GM12864 (cell line): Measurements from ENCODE around the gene BAIAP2L2.

Experiments used
- DNase-seq: peaks from one replicate; pipeline ENCODE4 v3.0.0-alpha.2; 2011; ENCODE audit warnings: low read depth
- H3K4me3 ChIP-seq: 2 replicates; pipeline ENCODE4 v1.5.1; 2011; ENCODE audit warnings: mild to moderate bottlenecking, low read depth, low read length, control low read depth
- CTCF ChIP-seq: IDR thresholded peaks from 2 replicates; pipeline ENCODE4 v1.5.1; 2011; ENCODE audit warnings: low read depth, mild to moderate bottlenecking, moderate library complexity, low read length, control low read depth, inconsistent platforms; ENCODE audit errors: missing control alignments

Gene BAIAP2L2

GRCh38 chr22:38085056-38085455 is 25.4 kb downstream of the BAIAP2L2 start:
- no peak for TF ChIP-seq CTCF
- no peak for DNase-seq
- H3K4me3 ChIP-seq = no peak overlapping the region

- TF ChIP-seq CTCF = no peak
- DNase-seq = no peak
- no peak within 1 kb of the TSS for H3K4me3 ChIP-seq
These were observed 26.4 kb downstream of the BAIAP2L2 start, which contains the start of gene SLC16A8 for GRCh38 chr22:38083931-38084631. SLC16A8 (minus strand) TSS chr22:38084184; CDS start chr22:38082873, 1,311 bp downstream.

GRCh38 chr22:38082986-38083710 is 27.3 kb downstream of the BAIAP2L2 start:
- no peak overlapping the region for H3K4me3 ChIP-seq
- TF ChIP-seq CTCF = no peak
- no peak for DNase-seq

GRCh38 chr22:38081941-38082828 is 28.3 kb downstream of the BAIAP2L2 start:
- TF ChIP-seq CTCF = no peak
- no peak for DNase-seq
- H3K4me3 ChIP-seq = no peak overlapping the region

- no peak overlapping the region for H3K4me3 ChIP-seq
- TF ChIP-seq CTCF = no peak
These were observed 28.9 kb downstream of the BAIAP2L2 start for GRCh38 chr22:38081636-38081940.

GRCh38 chr22:38080850-38081635 is 29.4 kb downstream of the BAIAP2L2 start:
- no peak overlapping the region for H3K4me3 ChIP-seq
- DNase-seq = no peak
- TF ChIP-seq CTCF = no peak

More at GRCh38 chr22:38081636-38081940, 28.9 kb downstream of the BAIAP2L2 start:
- no peak for DNase-seq
